Measurements from ENCODE around the gene CAMKMT.

The CAMKMT gene

DNA sequence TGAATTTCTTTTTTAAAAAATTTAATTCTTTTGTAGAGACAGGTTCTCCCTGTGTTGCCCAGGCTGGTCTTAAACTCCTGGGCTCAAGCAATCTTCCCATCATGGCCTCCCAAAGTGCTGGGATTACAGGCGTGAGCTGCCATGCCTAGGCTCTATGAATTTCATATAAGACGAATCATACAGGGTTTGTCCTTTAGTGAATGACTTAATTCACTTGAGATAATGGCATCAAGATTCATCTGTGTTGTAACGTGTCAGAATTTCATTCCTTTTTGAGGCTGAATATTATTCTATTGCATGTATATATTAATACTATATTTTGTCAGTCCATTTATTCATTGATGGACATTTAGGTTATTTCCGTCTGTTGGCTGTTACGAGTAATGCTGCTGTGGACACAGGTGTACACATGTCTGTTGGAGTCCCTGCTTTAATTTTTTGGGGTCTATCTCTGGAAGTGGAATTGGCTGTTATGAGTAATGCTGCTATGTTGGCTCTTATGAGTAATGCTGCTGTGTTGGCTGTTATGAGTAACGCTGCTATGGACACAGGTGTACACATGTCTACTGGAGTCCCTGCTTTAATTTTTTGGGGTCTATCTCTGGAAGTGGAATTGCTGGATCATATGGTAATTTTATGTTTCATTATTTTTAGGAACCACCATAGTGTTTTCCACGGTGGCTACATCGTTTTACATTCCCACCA is 210.6 kb downstream of the CAMKMT start:
- TF ChIP-seq RAD21 (IDR thresholded peaks at IDR 0.05; ENCODE audit: low read depth): no peak
- no peak for TF ChIP-seq YY1 (IDR thresholded peaks at IDR 0.05; ENCODE audit: low read depth)
- no peak for TF ChIP-seq ZBTB7A (IDR thresholded peaks at IDR 0.05; ENCODE audit: low read depth)
- TF ChIP-seq TAF1 (IDR thresholded peaks at IDR 0.05; ENCODE audit: low read depth): no peak
- TF ChIP-seq CEBPB (IDR thresholded peaks at IDR 0.05): no peak
- TF ChIP-seq EGR1 (IDR thresholded peaks at IDR 0.05): no peak
- TF ChIP-seq TEAD4 (IDR thresholded peaks at IDR 0.05): no peak
- TF ChIP-seq, protein P1, sequence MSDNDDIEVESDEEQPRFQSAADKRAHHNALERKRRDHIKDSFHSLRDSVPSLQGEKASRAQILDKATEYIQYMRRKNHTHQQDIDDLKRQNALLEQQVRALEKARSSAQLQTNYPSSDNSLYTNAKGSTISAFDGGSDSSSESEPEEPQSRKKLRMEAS (IDR thresholded peaks at IDR 0.05): no peak
- TF ChIP-seq TCF12 (IDR thresholded peaks at IDR 0.05; ENCODE audit: low read depth): no peak
- no peak for TF ChIP-seq CREB1 (IDR thresholded peaks at IDR 0.05; ENCODE audit: low read depth)
- no peak for TF ChIP-seq EP300 (IDR thresholded peaks at IDR 0.05; ENCODE audit: borderline replicate concordance)
- TF ChIP-seq FOXM1 (IDR thresholded peaks at IDR 0.05; ENCODE audit: borderline replicate concordance, low read depth): no peak
- TF ChIP-seq, protein P2, sequence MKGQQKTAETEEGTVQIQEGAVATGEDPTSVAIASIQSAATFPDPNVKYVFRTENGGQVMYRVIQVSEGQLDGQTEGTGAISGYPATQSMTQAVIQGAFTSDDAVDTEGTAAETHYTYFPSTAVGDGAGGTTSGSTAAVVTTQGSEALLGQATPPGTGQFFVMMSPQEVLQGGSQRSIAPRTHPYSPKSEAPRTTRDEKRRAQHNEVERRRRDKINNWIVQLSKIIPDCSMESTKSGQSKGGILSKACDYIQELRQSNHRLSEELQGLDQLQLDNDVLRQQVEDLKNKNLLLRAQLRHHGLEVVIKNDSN (IDR thresholded peaks at IDR 0.05): no peak
- TF ChIP-seq NFIC (IDR thresholded peaks at IDR 0.05): no peak

DNA sequence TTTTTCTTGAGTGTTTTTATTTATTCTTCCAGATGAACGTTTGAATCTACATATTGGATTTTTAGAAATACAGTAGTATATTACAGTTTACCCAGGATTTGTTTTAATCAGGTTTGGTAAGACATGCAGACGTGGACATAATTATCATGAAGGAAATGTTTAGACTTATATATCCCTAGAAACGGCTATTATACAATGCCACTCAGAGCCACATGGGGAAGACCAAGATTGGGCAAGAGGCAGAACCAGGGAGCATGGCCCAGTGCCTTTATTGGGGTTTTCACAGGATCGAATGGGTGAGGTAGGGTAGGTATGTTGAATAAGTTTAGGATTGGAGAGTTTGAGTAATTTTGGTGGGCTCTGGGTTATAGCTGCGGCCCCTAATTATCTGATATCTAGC is 212.2 kb downstream of the CAMKMT start:
- TF ChIP-seq CREB1 (IDR thresholded peaks at IDR 0.05; ENCODE audit: low read depth): no peak
- TF ChIP-seq, protein P2 (IDR thresholded peaks at IDR 0.05): no peak
- TF ChIP-seq TAF1 (IDR thresholded peaks at IDR 0.05; ENCODE audit: low read depth): no peak
- TF ChIP-seq EP300 (IDR thresholded peaks at IDR 0.05; ENCODE audit: borderline replicate concordance): no peak
- no peak for TF ChIP-seq FOXM1 (IDR thresholded peaks at IDR 0.05; ENCODE audit: borderline replicate concordance, low read depth)
- TF ChIP-seq NFIC (IDR thresholded peaks at IDR 0.05): no peak
- TF ChIP-seq, protein P1 (IDR thresholded peaks at IDR 0.05): no peak
- TF ChIP-seq, protein P3, sequence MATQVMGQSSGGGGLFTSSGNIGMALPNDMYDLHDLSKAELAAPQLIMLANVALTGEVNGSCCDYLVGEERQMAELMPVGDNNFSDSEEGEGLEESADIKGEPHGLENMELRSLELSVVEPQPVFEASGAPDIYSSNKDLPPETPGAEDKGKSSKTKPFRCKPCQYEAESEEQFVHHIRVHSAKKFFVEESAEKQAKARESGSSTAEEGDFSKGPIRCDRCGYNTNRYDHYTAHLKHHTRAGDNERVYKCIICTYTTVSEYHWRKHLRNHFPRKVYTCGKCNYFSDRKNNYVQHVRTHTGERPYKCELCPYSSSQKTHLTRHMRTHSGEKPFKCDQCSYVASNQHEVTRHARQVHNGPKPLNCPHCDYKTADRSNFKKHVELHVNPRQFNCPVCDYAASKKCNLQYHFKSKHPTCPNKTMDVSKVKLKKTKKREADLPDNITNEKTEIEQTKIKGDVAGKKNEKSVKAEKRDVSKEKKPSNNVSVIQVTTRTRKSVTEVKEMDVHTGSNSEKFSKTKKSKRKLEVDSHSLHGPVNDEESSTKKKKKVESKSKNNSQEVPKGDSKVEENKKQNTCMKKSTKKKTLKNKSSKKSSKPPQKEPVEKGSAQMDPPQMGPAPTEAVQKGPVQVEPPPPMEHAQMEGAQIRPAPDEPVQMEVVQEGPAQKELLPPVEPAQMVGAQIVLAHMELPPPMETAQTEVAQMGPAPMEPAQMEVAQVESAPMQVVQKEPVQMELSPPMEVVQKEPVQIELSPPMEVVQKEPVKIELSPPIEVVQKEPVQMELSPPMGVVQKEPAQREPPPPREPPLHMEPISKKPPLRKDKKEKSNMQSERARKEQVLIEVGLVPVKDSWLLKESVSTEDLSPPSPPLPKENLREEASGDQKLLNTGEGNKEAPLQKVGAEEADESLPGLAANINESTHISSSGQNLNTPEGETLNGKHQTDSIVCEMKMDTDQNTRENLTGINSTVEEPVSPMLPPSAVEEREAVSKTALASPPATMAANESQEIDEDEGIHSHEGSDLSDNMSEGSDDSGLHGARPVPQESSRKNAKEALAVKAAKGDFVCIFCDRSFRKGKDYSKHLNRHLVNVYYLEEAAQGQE (IDR thresholded peaks at IDR 0.05; ENCODE audit: low read depth): no peak
- no peak for TF ChIP-seq YY1 (IDR thresholded peaks at IDR 0.05; ENCODE audit: low read depth)

DNA sequence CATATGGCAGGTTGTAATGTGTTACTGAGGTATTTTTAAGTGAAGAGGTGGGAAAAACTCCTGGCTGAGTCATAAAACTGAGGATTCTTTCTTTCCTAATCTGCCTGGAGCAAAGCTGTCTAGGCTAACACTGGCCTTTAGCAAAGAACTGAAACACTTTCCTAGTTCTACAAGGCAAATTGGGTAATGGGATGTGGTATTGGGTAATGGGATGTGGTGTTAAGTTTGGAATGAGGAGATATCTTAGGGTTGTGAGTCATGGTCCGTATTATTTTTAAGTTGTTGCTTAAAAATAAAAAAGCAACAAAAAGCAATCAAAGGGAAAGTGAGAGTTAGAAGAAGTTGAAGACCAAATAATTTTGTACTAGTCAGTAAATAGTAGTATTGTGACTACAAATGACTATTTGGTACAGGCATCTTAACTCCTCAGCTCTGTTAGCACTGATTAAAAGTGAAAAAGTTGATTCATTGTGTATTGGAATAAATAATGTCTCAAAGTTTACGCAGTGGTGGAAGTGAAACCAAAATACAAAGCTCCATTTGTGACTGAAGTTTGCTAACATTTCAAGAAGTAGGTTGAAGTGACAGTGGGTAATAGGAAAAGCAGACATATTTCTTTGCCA is 216.8 kb downstream of the CAMKMT start:
- no peak for TF ChIP-seq ZBTB7A (IDR thresholded peaks at IDR 0.05; ENCODE audit: low read depth)

DNA sequence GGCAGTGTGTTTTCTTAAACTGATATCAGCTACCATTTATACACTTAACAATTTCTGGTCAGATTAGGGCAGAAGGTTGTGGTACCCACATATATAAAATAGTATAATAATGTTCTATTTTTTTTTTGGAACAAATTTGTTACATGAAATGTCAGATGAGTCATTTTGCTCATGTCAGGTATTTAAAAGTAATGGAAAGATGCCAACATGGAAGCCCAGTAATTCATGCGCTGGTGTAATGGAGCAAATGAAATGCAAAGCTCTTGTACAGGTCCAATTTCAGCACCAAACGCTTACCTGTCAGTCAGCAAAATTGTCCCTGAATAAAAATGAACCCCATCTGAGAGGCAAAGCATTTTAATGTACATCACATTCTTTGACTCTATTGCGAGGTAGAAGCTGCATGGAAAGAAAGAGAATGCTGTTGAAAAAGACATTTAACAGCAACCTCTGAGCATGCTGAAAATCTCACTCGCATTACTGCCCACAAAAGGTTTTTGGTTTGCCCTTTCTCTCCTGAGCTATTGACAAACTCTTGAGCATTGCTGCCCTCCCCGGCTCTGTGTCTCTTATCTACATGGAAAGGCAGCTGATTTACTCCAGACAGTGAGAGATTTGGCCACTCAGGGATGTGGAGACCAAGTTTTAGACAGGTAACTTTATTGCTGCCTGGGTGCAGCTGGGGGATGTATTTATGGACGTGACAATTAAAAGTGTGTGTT is 217.5 kb downstream of the CAMKMT start:
- TF ChIP-seq NFIC (IDR thresholded peaks at IDR 0.05): peak; percentile 61
- 0 out of 2 replicates have a peak, but pooled peaks have one; percentile 9 for TF ChIP-seq TEAD4 (IDR thresholded peaks at IDR 0.05)
- TF ChIP-seq, protein P1 (IDR thresholded peaks at IDR 0.05): no peak

DNA sequence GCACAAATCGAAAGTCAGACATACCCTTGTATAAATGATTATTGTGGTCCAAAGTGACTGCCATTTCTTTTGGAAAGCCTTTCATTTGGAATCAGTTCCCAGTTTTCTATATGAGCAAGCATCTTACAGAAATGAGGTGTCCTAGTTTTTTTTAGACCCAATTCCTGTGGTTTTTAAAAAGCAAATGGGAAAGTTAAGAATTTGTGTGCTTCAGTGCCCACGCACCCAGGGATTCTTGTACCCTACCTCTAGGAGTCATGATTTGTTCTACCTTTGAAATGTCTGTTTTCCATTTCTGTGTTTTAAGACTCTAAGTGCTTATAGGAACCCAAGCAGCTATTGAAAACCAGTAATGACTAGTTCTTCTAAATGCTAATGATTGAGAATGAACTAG is 218.1 kb downstream of the CAMKMT start:
- TF ChIP-seq EP300 (IDR thresholded peaks at IDR 0.05; ENCODE audit: borderline replicate concordance): no peak
- TF ChIP-seq FOXM1 (IDR thresholded peaks at IDR 0.05; ENCODE audit: borderline replicate concordance, low read depth): no peak
- TF ChIP-seq TEAD4 (IDR thresholded peaks at IDR 0.05): no peak
- TF ChIP-seq NFIC (IDR thresholded peaks at IDR 0.05): no peak
- TF ChIP-seq RAD21 (IDR thresholded peaks at IDR 0.05; ENCODE audit: low read depth): no peak
- TF ChIP-seq CEBPB (IDR thresholded peaks at IDR 0.05): no peak
- TF ChIP-seq ZBTB7A (IDR thresholded peaks at IDR 0.05; ENCODE audit: low read depth): no peak

DNA sequence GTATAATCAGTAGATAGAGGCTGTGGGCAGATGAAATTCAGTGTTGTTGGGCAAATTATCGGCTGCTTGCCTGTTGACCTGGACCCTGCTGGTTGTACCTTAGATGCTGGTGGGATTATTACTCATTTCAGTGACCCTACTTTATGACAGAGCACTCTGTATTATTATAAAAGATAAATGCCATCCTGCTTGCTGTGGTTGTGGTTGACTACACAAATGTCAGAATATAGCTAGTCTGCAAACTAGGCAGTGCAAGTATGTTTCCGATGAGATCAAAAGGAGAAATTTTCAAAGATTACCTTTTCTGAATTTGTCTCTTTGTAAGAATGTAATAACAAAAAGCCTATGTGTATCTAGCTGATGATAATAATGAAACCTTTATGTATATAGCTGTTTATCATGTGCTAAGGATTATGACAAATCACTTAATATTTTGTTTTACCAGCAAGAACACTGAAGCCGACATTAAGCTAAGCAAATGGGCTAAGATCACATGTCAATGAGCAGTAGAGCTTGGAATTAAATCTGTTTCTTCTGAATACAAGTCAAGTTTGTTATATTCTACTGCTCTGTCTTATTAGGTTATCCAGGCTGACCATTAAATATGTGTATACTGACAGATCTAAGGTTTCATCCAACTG is 219.2 kb downstream of the CAMKMT start:
- TF ChIP-seq ZBTB7A (IDR thresholded peaks at IDR 0.05; ENCODE audit: low read depth) (no peak), TEAD4 (IDR thresholded peaks at IDR 0.05) (no peak), FOXM1 (IDR thresholded peaks at IDR 0.05; ENCODE audit: borderline replicate concordance, low read depth) (no peak), EP300 (IDR thresholded peaks at IDR 0.05; ENCODE audit: borderline replicate concordance) (no peak), CREB1 (IDR thresholded peaks at IDR 0.05; ENCODE audit: low read depth) (no peak)
- TF ChIP-seq, protein P2 (IDR thresholded peaks at IDR 0.05): no peak
